HG02798 (cell line): ENCODE measurements around the gene CRELD2.

Source experiments
- ATAC-seq: cut with Tn5 transposase; IDR thresholded peaks from one replicate; pipeline ENCODE4 v1.9.1; 2021; ENCODE audit warnings: mild to moderate bottlenecking; ENCODE audit not compliant: unreplicated experiment, poor library complexity

CRELD2 gene

GRCh38 chr22:49917974-49918910 lies at the start of gene CRELD2, which contains the start of gene ALG12:
Gene CRELD2 (plus strand): TSS chr22:49918634. CDS start chr22:49918770, 136 bp downstream.
Gene ALG12 (minus strand): TSS chr22:49918438. CDS start chr22:49913765, 4,673 bp downstream.
- peak; percentile 94 for ATAC-seq

- no peak for ATAC-seq
Observed at GRCh38 chr22:49869086-49869830, 49.2 kb upstream of the CRELD2 start.

- ATAC-seq, result no peak
Observed at GRCh38 chr22:49869845-49870712, 48.4 kb upstream of the CRELD2 start.

GRCh38 chr22:49871482-49871881 lies 47.0 kb upstream of the CRELD2 start:
- ATAC-seq, result no peak

- ATAC-seq, result no peak
Observed at GRCh38 chr22:49872347-49872746, 46.1 kb upstream of the CRELD2 start.

GRCh38 chr22:49873228-49873940 lies 45.0 kb upstream of the CRELD2 start:
- no peak for ATAC-seq

GRCh38 chr22:49877642-49878041 lies 40.8 kb upstream of the CRELD2 start:
- ATAC-seq, result no peak

GRCh38 chr22:49878206-49878605 lies 40.2 kb upstream of the CRELD2 start:
- ATAC-seq, result no peak

GRCh38 chr22:49879871-49880270 lies 38.6 kb upstream of the CRELD2 start:
- ATAC-seq, result no peak

- ATAC-seq, result no peak
Observed at GRCh38 chr22:49880281-49880680, 38.2 kb upstream of the CRELD2 start.

GRCh38 chr22:49881856-49882255 lies 36.6 kb upstream of the CRELD2 start:
- no peak for ATAC-seq

GRCh38 chr22:49882519-49883293 lies 35.7 kb upstream of the CRELD2 start:
- no peak for ATAC-seq

GRCh38 chr22:49883294-49883640 lies 35.2 kb upstream of the CRELD2 start:
- no peak for ATAC-seq

- ATAC-seq, result no peak
Observed at GRCh38 chr22:49884075-49884474, 34.4 kb upstream of the CRELD2 start.

- no peak for ATAC-seq
Observed at GRCh38 chr22:49884503-49885260, 33.8 kb upstream of the CRELD2 start.

GRCh38 chr22:49885281-49885680 lies 33.2 kb upstream of the CRELD2 start:
- no peak for ATAC-seq

GRCh38 chr22:49885881-49886280 lies 32.6 kb upstream of the CRELD2 start:
- no peak for ATAC-seq

GRCh38 chr22:49886346-49887063 lies 31.9 kb upstream of the CRELD2 start:
- no peak for ATAC-seq
